ENCODE measurements around the gene DBP.

The DBP gene

GRCh38 chr19:48608798-48609263 lies 28.3 kb downstream of the DBP start:
- no peaks in the 10 kb centered on the region for H4K20me1 ChIP-seq (ENCODE audit: insufficient read depth, low read length, poor library complexity, severe bottlenecking)
- no peak overlapping the region for H3K9ac ChIP-seq (ENCODE audit: low read depth, low read length, poor library complexity, severe bottlenecking)
- H3K4me1 ChIP-seq (ENCODE audit: insufficient read depth, low read length, poor library complexity, severe bottlenecking) = no peaks in the 10 kb centered on the region
- no peaks in the 10 kb centered on the region for H3F3A ChIP-seq (ENCODE audit: low read depth)
- H3K36me3 ChIP-seq (ENCODE audit: insufficient read depth, low read length) = no peaks in the 10 kb centered on the region; the same call in 1 of the 2 replicates
- no peak overlapping the region for H3K4me3 ChIP-seq (ENCODE audit: low read length, poor library complexity, severe bottlenecking)
- no peak overlapping the region for H2AFZ ChIP-seq (ENCODE audit: low read length)
- no peaks in the 10 kb centered on the region for H3K9me2 ChIP-seq (replicated peaks; ENCODE audit: low read depth, low read length)
- TF ChIP-seq CTCF (conservative IDR thresholded peaks at IDR 0.05; ENCODE audit: low read length) (peak; percentile 48), EZH2phosphoT487 (IDR thresholded peaks at IDR 0.05; ENCODE audit: borderline replicate concordance) (no peak)
- H3K79me2 ChIP-seq (ENCODE audit: insufficient read depth, low read length) = no peaks in the 10 kb centered on the region
- H3K4me2 ChIP-seq (ENCODE audit: low read depth, low read length, poor library complexity, severe bottlenecking) = no peak overlapping the region
- H3K9me3 ChIP-seq (ENCODE audit: insufficient read depth, low read depth, low read length) = no peaks in the 10 kb centered on the region
- H3K27me3 ChIP-seq (ENCODE audit: insufficient read depth, low read length, poor library complexity, severe bottlenecking) = no peaks in the 10 kb centered on the region

- Histone ChIP-seq H3K4me3 (ENCODE audit: low read length, poor library complexity, severe bottlenecking) (no peak overlapping the region), H3K36me3 (ENCODE audit: insufficient read depth, low read length) (no peaks in the 10 kb centered on the region), H2AFZ (ENCODE audit: low read length) (no peak overlapping the region), H3K27me3 (ENCODE audit: insufficient read depth, low read length, poor library complexity, severe bottlenecking) (no peaks in the 10 kb centered on the region), H3K9ac (ENCODE audit: low read depth, low read length, poor library complexity, severe bottlenecking) (no peak overlapping the region), H3K4me2 (ENCODE audit: low read depth, low read length, poor library complexity, severe bottlenecking) (no peak overlapping the region), H3K79me2 (ENCODE audit: insufficient read depth, low read length) (no peaks in the 10 kb centered on the region), H3K4me1 (ENCODE audit: insufficient read depth, low read length, poor library complexity, severe bottlenecking) (no peaks in the 10 kb centered on the region), H3K9me3 (ENCODE audit: insufficient read depth, low read depth, low read length) (no peaks in the 10 kb centered on the region), H3K9me2 (replicated peaks; ENCODE audit: low read depth, low read length) (no peaks in the 10 kb centered on the region), H3F3A (ENCODE audit: low read depth) (no peaks in the 10 kb centered on the region), H4K20me1 (ENCODE audit: insufficient read depth, low read length, poor library complexity, severe bottlenecking) (no peaks in the 10 kb centered on the region)
- TF ChIP-seq EZH2phosphoT487 (IDR thresholded peaks at IDR 0.05; ENCODE audit: borderline replicate concordance) = no peak
- TF ChIP-seq CTCF (conservative IDR thresholded peaks at IDR 0.05; ENCODE audit: low read length) = no peak
Measured at GRCh38 chr19:48607359-48607755, 29.8 kb downstream of the DBP start.

GRCh38 chr19:48606463-48607358 lies 30.5 kb downstream of the DBP start, which contains the start of gene SPACA4:
SPACA4 (plus strand) TSS chr19:48606742; CDS start chr19:48606979, 237 bp downstream.
- H3K4me1 ChIP-seq (ENCODE audit: insufficient read depth, low read length, poor library complexity, severe bottlenecking) = no peaks in the 10 kb centered on the region
- H3F3A ChIP-seq (ENCODE audit: low read depth) = no peaks in the 10 kb centered on the region
- H3K9ac ChIP-seq (ENCODE audit: low read depth, low read length, poor library complexity, severe bottlenecking) = no peak within 1 kb of the TSS
- no peaks in the 10 kb centered on the region for H3K27me3 ChIP-seq (ENCODE audit: insufficient read depth, low read length, poor library complexity, severe bottlenecking)
- H3K9me2 ChIP-seq (replicated peaks; ENCODE audit: low read depth, low read length) = no peaks in the 10 kb centered on the region
- TF ChIP-seq EZH2phosphoT487 (IDR thresholded peaks at IDR 0.05; ENCODE audit: borderline replicate concordance) = no peak
- no peak for TF ChIP-seq CTCF (conservative IDR thresholded peaks at IDR 0.05; ENCODE audit: low read length)
- H3K79me2 ChIP-seq (ENCODE audit: insufficient read depth, low read length) = no peaks in the 10 kb centered on the region
- no peaks in the 10 kb centered on the region for H3K36me3 ChIP-seq (ENCODE audit: insufficient read depth, low read length)
- no peaks in the 10 kb centered on the region for H4K20me1 ChIP-seq (ENCODE audit: insufficient read depth, low read length, poor library complexity, severe bottlenecking)
- no peak within 1 kb of the TSS for H3K4me2 ChIP-seq (ENCODE audit: low read depth, low read length, poor library complexity, severe bottlenecking)
- H3K9me3 ChIP-seq (ENCODE audit: insufficient read depth, low read depth, low read length) = no peaks in the 10 kb centered on the region
- H3K4me3 ChIP-seq (ENCODE audit: low read length, poor library complexity, severe bottlenecking) = no peak within 1 kb of the TSS
- no peak within 1 kb of the TSS for H2AFZ ChIP-seq (ENCODE audit: low read length)

Data from Loucy (cell line).